Measurements from ENCODE around the gene ZNF326.

DNA sequence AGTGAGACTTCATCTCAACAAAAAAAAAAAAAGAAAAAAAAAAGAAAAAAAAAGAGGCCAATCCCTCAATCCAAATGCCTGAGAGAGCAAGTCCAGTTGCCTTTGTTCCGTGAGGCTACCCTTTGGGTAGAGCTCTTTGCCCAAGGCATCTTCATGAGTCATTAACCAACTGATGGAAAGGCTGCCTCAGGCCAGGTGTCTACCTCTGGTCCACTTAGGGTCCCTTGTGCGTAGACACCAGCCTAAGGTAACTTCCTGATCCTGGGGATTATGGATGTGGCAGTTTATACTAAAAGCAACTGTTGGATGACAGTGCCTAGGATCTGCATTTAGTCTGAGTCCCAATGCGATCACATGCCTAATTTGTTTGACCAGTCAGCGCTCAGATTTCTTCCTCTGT lies 20.7 kb upstream of the ZNF326 start:
- no peak for TF ChIP-seq CTCF (conservative IDR thresholded peaks at IDR 0.05 in 1 of 2, IDR thresholded peaks at IDR 0.05 in 1 of 2; ENCODE audit: low read depth in 1 of 2, low read length in 2 of 2)
- no peak for TF ChIP-seq EZH2 (IDR thresholded peaks at IDR 0.05; ENCODE audit: low read length, missing control alignments)

Measured in fibroblast of lung (primary cell).